HUES6 (cell line): ENCODE results near the gene LHFPL2.

Experiments used
- H3K27ac ChIP-seq: 2 replicates; pipeline ENCODE4 v1.7.0; 2013; ENCODE audit warnings: low read depth, mild to moderate bottlenecking, low read length, inconsistent platforms
- H3K27me3 ChIP-seq: 2 replicates; pipeline ENCODE4 v1.6.1; 2013; ENCODE audit warnings: low read length; ENCODE audit not compliant: control insufficient read depth, insufficient read depth
- H3K36me3 ChIP-seq: 2 replicates; pipeline ENCODE4 v1.6.1; 2013; ENCODE audit warnings: low read length; ENCODE audit not compliant: control insufficient read depth, insufficient read depth
- H3K4me1 ChIP-seq: 2 replicates; pipeline ENCODE4 v1.6.1; 2013; ENCODE audit warnings: low read length; ENCODE audit not compliant: control insufficient read depth, insufficient read depth
- H3K4me3 ChIP-seq: 2 replicates; pipeline ENCODE4 v1.5.1; 2013; ENCODE audit warnings: low read depth, low read length
- H3K9ac ChIP-seq: one replicate; pipeline ENCODE4 v1.6.1; 2013; ENCODE audit warnings: mild to moderate bottlenecking, low read length
- H3K9me3 ChIP-seq: 2 replicates; pipeline ENCODE4 v1.6.1; 2013; ENCODE audit warnings: low read depth, low read length; ENCODE audit not compliant: control insufficient read depth, insufficient read depth

LHFPL2 gene

GRCh38 chr5:78595458-78595921, 53.1 kb downstream of the LHFPL2 start:
- H3K9me3 ChIP-seq = no peaks in the 10 kb centered on the region
- H3K9ac ChIP-seq = no peak overlapping the region
- H3K4me3 ChIP-seq = no peak overlapping the region
- H3K27ac ChIP-seq = no peak overlapping the region
- H3K4me1 ChIP-seq = peaks cover 27% of the 10 kb centered on the region
- 0 out of 2 replicates have a peak, but pooled peaks cover 7% of the 10 kb centered on the region for H3K36me3 ChIP-seq
- H3K27me3 ChIP-seq = no peaks in the 10 kb centered on the region

DNA sequence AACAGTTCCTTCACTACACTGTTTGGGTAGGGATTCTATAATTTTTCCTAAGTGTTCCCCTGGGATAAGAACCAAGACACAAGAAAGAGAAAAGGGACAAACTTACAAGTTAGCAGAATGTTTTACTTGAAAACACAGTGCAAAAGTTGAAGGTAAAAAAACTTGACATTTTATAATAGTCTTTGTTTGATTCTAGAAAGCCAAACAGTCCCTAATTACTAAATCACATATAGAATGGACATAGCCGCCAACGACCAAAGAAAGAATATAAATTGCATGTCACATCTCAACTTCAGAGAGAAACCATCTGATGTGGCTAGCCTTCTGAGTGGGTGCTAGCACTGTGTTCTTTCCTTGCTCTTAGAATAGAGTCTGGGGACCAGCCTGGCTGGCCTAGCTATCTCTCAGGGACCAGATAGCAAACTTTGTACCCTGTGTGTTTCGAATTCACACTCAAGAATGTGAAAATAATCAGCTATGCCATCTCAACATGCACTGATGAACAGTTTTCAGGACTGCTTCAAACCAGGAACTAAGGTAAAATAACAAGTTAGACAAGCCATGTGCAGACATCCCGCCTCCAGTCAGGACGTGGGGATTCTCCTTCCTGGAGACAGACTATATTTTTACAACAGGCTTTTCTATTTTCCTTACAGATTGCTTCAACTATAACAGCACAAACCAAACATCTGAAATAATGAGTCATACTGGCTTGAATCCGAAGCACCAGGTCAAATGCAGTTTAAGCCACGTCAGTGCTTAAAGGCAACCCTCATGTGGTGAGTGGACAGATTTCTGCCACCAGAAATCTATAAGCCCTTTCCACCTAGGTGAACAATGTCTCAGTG, 53.7 kb downstream of the LHFPL2 start:
- Histone ChIP-seq H3K9ac (no peak overlapping the region), H3K27ac (no peak overlapping the region), H3K36me3 (0 out of 2 replicates have a peak, but pooled peaks cover 7% of the 10 kb centered on the region), H3K4me3 (no peak overlapping the region), H3K4me1 (peaks cover 27% of the 10 kb centered on the region), H3K9me3 (no peaks in the 10 kb centered on the region), H3K27me3 (no peaks in the 10 kb centered on the region)

DNA sequence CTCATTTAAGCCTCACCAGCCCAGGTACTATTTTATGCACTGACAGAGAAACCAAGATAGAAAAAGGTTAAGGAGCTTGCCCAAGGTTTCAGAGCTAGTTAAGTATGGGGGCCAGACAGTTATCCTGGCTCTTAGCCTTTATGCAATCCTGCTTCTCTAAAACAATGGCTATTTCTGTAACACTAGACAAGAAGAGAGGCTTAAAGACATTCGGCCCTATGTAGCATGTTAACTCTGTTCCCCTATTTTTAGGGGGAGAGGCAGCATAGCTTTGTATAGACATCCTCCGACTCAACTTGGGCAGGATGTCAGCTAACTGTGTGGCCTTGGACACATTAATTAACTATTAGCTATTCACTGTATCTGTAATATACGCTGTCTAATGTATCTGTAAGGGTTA, 54.6 kb downstream of the LHFPL2 start:
- Histone ChIP-seq H3K4me1 (peaks cover 27% of the 10 kb centered on the region), H3K9me3 (no peaks in the 10 kb centered on the region), H3K27me3 (no peaks in the 10 kb centered on the region), H3K4me3 (no peak overlapping the region), H3K9ac (no peak overlapping the region), H3K27ac (no peak overlapping the region), H3K36me3 (0 out of 2 replicates have a peak, but pooled peaks cover 9% of the 10 kb centered on the region)

- Histone ChIP-seq H3K27me3 (no peaks in the 10 kb centered on the region), H3K9me3 (no peaks in the 10 kb centered on the region), H3K4me1 (peaks cover 21% of the 10 kb centered on the region), H3K4me3 (no peak overlapping the region), H3K9ac (no peak overlapping the region), H3K27ac (no peak overlapping the region), H3K36me3 (peaks cover 12% of the 10 kb centered on the region; the same call in 1 of the 2 replicates)
Observed at GRCh38 chr5:78593465-78593864, 55.1 kb downstream of the LHFPL2 start.

DNA sequence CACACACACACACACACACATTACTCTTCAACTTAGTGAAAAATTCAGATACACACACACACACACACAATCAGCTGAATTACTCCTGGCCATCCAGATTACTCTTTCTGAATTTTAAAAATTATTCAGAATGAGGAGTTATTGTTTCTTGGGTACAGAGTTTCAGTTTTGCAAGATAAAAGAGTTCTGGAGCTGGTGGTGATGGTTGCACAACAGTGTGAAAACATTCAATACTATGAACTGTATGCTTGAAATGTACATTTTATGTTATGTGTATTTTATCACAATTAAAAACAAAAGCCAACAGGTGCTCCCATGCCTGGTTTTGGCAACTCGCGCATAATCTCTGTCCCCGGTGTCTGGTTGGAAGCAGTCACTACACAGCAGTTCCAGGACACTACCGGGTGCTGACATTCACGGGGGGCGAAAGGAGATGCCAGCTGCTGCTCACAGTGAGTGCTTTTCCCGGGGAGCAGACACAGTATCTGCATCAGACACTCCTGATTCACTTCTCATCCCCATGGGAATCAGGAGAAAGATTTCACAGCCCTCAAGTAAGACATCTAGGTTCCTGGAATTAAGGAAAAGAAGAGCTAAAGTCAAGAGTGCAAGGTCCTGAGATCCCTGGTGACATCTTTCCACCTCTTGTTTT, 55.7 kb downstream of the LHFPL2 start:
- peaks cover 13% of the 10 kb centered on the region for H3K36me3 ChIP-seq
- H3K27ac ChIP-seq = no peak overlapping the region
- H3K9me3 ChIP-seq = peaks cover 2% of the 10 kb centered on the region; the same call in 1 of the 2 replicates
- H3K4me1 ChIP-seq = peaks cover 15% of the 10 kb centered on the region
- no peak overlapping the region for H3K9ac ChIP-seq
- no peak overlapping the region for H3K4me3 ChIP-seq
- no peaks in the 10 kb centered on the region for H3K27me3 ChIP-seq

DNA sequence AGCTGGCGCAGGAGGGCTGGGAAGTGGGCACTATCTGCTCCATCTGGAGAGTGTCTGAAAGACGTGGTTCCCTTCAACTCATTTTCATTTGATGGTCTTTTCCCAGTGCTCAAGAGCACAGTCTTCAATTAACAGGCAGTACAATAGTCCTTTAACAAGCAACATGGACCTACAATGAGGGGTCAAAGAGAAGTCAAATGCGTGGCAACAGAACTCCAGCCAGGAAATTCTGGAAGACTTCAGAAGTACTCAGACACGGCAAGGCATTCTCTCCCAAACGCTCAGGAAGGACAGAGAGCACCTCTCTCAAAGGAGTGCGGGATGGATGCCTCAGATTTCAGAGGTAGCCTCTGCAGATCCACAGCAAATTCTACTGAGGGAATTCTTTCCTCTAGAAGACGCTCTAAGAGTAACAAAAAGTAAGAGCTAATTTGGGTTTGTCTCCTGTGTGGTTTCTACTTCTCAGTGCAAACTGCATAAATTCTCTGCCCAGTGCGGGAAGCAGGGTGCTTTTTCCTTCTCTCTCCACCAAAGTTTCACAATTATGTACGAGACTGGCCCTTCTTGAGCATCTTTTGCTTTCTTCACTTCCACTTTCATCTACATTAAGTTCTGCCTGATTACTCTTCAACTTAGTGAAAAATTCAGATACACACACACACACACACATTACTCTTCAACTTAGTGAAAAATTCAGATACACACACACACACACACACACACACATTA, 56.4 kb downstream of the LHFPL2 start:
- H3K4me1 ChIP-seq = peaks cover 10% of the 10 kb centered on the region
- H3K4me3 ChIP-seq = no peak overlapping the region
- H3K27ac ChIP-seq = no peak overlapping the region

DNA sequence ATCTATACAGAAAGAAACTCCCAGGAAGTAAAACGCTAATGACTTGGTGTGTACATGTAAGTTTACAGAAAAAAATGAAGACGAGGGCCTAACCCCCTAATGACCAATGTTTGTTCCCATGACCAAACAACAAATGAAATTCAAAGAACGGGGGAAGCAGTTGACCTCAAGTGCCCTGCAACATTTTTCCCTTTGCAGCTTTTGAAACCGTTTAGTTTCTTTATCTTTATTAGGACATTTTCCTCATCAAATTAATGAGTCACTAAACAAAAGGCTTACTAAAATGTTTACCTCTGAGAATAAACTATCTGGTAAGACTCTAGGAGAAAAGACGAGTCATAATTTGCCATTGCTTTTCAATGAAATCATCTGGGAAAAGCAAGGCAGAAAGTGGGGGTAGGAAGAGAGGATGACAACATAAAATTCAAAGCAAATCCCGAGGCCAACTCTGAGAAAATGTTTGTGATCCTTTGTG, 57.4 kb downstream of the LHFPL2 start:
- Histone ChIP-seq H3K4me3 (no peak overlapping the region), H3K27ac (no peak overlapping the region), H3K9me3 (peaks cover 13% of the 10 kb centered on the region), H3K4me1 (peaks cover 10% of the 10 kb centered on the region), H3K36me3 (peaks cover 27% of the 10 kb centered on the region), H3K27me3 (no peaks in the 10 kb centered on the region), H3K9ac (no peak overlapping the region)

More for the DNA sequence above, 56.4 kb downstream of the LHFPL2 start:
- Histone ChIP-seq H3K9ac (no peak overlapping the region), H3K27me3 (no peaks in the 10 kb centered on the region), H3K9me3 (peaks cover 8% of the 10 kb centered on the region), H3K36me3 (peaks cover 19% of the 10 kb centered on the region)

GRCh38 chr5:78589923-78590322, 58.6 kb downstream of the LHFPL2 start:
- no peak overlapping the region for H3K4me3 ChIP-seq
- peaks cover 23% of the 10 kb centered on the region for H3K9me3 ChIP-seq
- peaks cover 32% of the 10 kb centered on the region for H3K36me3 ChIP-seq
- no peak overlapping the region for H3K9ac ChIP-seq
- no peaks in the 10 kb centered on the region for H3K27me3 ChIP-seq
- H3K4me1 ChIP-seq = peaks cover 10% of the 10 kb centered on the region
- H3K27ac ChIP-seq = no peak overlapping the region

DNA sequence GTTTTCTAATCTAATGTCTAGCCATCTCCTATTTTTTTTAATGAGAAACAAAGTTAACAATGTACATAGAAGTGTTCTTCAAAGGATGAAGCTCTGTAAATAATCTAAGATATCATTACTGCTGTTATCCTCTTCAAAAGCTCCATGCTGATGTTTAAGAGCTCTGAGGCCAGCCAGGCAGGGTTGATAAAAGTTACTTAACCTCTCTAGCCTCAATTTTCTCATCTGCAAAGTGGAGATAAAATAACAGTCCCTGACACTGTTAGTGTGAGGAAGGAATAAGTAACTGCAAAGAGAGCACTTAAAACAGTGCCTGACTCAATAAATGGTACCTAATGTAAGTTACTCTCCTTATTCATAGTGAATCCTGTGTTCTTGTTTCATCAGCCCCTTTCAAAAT, 60.1 kb downstream of the LHFPL2 start:
- no peaks in the 10 kb centered on the region for H3K27me3 ChIP-seq
- H3K9me3 ChIP-seq = peaks cover 26% of the 10 kb centered on the region
- peaks cover 10% of the 10 kb centered on the region for H3K4me1 ChIP-seq
- peaks cover 30% of the 10 kb centered on the region for H3K36me3 ChIP-seq
- no peak overlapping the region for H3K4me3 ChIP-seq
- no peak overlapping the region for H3K27ac ChIP-seq
- no peak overlapping the region for H3K9ac ChIP-seq

- Histone ChIP-seq H3K9ac (no peak overlapping the region), H3K9me3 (peaks cover 26% of the 10 kb centered on the region), H3K36me3 (peaks cover 30% of the 10 kb centered on the region), H3K27me3 (no peaks in the 10 kb centered on the region), H3K4me1 (peaks cover 10% of the 10 kb centered on the region), H3K27ac (no peak overlapping the region), H3K4me3 (no peak overlapping the region)
Observed at GRCh38 chr5:78587775-78588291, 60.7 kb downstream of the LHFPL2 start.
